ENCODE measurements around the gene WTIP. TPM values are rescaled to one million over a fixed set of nuclear protein-coding genes. Genes with fewer than 3 reads are reported as not detected.

WTIP gene
- total RNA-seq, 1 donor from 2014 or later: 25.7 TPM

DNA sequence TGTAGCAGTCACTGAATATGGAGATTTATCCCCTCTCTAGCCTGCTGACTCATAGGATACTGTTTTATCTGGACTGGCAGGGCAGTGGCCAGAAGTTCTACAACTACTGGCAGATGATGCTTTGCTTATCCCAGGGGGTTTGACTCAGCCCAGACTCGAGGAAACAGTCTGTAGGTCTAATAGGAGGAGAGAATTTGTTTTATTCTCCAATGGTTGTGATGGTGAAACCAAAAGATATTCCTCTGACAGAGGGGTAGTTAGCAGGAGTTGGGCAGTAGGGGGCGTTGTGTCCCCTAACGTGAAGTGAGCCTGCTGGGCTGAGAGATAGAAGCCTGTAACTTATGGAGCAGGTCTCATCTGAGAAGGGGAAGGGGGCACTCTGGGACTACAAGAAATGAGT lies 74.9 kb downstream of the WTIP start:
- H3K27me3 Mint-ChIP-seq (ENCODE audit: unreplicated experiment): no peaks in the 10 kb centered on the region
- H3K4me1 Mint-ChIP-seq (ENCODE audit: unreplicated experiment): no peaks in the 10 kb centered on the region
- no peak overlapping the region for H3K4me3 Mint-ChIP-seq (ENCODE audit: unreplicated experiment)
- no peaks in the 10 kb centered on the region for H3K36me3 Mint-ChIP-seq (ENCODE audit: unreplicated experiment)
- no peak overlapping the region for H3K27ac Mint-ChIP-seq (ENCODE audit: unreplicated experiment)
- no peaks in the 10 kb centered on the region for H3K9me3 Mint-ChIP-seq (ENCODE audit: unreplicated experiment)
- DNase-seq (ENCODE audit: extremely low spot score, unreplicated experiment): no peak
- TF ChIP-seq, protein P1, sequence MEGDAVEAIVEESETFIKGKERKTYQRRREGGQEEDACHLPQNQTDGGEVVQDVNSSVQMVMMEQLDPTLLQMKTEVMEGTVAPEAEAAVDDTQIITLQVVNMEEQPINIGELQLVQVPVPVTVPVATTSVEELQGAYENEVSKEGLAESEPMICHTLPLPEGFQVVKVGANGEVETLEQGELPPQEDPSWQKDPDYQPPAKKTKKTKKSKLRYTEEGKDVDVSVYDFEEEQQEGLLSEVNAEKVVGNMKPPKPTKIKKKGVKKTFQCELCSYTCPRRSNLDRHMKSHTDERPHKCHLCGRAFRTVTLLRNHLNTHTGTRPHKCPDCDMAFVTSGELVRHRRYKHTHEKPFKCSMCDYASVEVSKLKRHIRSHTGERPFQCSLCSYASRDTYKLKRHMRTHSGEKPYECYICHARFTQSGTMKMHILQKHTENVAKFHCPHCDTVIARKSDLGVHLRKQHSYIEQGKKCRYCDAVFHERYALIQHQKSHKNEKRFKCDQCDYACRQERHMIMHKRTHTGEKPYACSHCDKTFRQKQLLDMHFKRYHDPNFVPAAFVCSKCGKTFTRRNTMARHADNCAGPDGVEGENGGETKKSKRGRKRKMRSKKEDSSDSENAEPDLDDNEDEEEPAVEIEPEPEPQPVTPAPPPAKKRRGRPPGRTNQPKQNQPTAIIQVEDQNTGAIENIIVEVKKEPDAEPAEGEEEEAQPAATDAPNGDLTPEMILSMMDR (IDR thresholded peaks at IDR 0.05): peak; percentile 27

DNA sequence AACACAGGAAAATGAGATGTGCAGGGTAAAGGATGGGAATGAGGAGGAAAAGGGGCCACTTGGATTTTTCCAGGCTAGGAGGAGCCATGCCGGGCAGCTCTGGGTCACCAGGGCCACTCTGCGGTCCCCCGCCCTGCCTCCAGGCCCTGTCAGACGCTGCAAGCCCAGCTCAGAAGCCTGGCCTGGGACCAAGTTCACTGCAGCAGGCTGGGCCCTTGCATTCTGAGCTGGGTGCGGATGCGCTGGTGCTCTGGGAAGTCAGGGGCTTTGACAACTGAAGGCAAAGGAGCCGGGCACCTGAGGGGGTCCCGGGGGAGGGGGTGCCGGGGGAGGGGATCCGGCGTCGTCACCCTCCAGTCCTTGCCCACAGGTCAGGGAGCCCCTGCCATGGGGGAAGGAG lies 77.5 kb downstream of the WTIP start:
- DNase-seq (ENCODE audit: extremely low spot score, unreplicated experiment): no peak
- Mint-ChIP-seq H3K36me3 (ENCODE audit: unreplicated experiment) (no peaks in the 10 kb centered on the region), H3K27me3 (ENCODE audit: unreplicated experiment) (no peaks in the 10 kb centered on the region), H3K4me3 (ENCODE audit: unreplicated experiment) (no peak overlapping the region), H3K4me1 (ENCODE audit: unreplicated experiment) (no peaks in the 10 kb centered on the region), H3K9me3 (ENCODE audit: unreplicated experiment) (peaks cover 12% of the 10 kb centered on the region), H3K27ac (ENCODE audit: unreplicated experiment) (no peak overlapping the region)
- TF ChIP-seq, protein P1 (IDR thresholded peaks at IDR 0.05): no peak

DNA sequence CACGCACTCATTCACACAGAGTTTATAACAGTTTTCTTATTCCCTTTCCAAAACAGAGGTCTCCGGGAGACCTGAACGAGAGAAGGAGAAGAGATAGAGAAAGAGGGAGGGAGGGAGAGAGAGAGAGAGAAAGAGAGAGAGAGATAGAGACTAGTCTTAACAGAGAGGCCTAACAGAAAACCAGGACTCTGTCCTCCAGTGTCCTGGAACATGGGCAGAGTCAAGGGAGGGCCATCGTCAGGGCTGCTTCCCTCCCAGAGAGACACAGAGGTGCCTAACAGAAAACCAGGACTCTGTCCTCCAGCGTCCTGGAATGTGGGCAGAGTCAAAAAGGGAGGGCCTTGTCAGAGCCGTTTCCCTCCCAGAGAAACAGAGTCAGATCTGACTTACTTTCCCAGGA lies 78.7 kb downstream of the WTIP start:
- Mint-ChIP-seq H3K9me3 (ENCODE audit: unreplicated experiment) (peaks cover 14% of the 10 kb centered on the region), H3K4me3 (ENCODE audit: unreplicated experiment) (no peak overlapping the region), H3K36me3 (ENCODE audit: unreplicated experiment) (no peaks in the 10 kb centered on the region), H3K4me1 (ENCODE audit: unreplicated experiment) (no peaks in the 10 kb centered on the region), H3K27me3 (ENCODE audit: unreplicated experiment) (no peaks in the 10 kb centered on the region), H3K27ac (ENCODE audit: unreplicated experiment) (no peak overlapping the region)
- TF ChIP-seq, protein P1 (IDR thresholded peaks at IDR 0.05): no peak
- no peak for DNase-seq (ENCODE audit: extremely low spot score, unreplicated experiment)

Other genes starting within 250 kb of the WTIP start
- 29.5 and 33.5 TPM in 2 replicates for gene GARRE1, start 227.2 kb upstream of the WTIP start, total RNA-seq
- gene GPI, start 116.6 kb upstream of the WTIP start, total RNA-seq: 181 and 192 TPM in 2 replicates
- gene PDCD2L, start 77.4 kb upstream of the WTIP start, total RNA-seq: 7.1 and 11.1 TPM in 2 replicates
- gene UBA2, start 53.4 kb upstream of the WTIP start, total RNA-seq: 99.4 and 101 TPM in 2 replicates
- gene SCGB2B2, start 195.4 kb downstream of the WTIP start, total RNA-seq: 0.24 and 0.78 TPM in 2 replicates
- 34.7 and 35.0 TPM in 2 replicates for gene ZNF302, start 195.9 kb downstream of the WTIP start, total RNA-seq